ENCODE results near the gene LGALS7. TPM values are rescaled to one million over a fixed set of nuclear protein-coding genes. Genes with fewer than 3 reads are reported as not detected.

The LGALS7 gene
- polyA plus RNA-seq, 2 donors = 405 to 2,874 TPM

DNA sequence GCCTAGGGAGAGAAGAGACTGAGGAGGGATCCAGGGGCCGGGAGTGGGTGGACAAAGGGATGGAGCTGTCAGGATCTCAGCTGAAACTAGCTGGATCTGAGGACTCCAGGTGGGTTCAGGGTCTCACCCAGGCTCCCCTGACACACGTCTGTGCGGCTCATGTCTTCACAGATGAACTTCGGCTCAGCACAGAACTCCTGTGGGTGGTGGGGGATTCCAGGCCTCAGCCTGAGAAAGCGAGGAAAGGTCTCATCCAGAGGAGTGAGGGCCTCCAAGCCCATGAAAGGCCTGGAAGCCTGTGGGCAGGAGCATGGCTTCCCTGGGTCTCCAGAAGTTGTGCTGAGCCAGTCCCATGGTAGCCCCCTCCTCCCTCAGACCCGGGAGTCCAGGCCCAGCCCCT, 30.4 kb downstream of the LGALS7 start:
- Histone ChIP-seq H3K4me3 (ENCODE audit: low read depth in 1 of 2, low read length in 2 of 2) (no peak overlapping the region), H3K4me1 (ENCODE audit: control insufficient read depth in 2 of 2, insufficient read depth in 2 of 2, low read length in 1 of 2) (peaks cover 0 to 3% of the 10 kb centered on the region in 2 donors), H3K36me3 (ENCODE audit: control insufficient read depth in 2 of 2, insufficient read depth in 2 of 2, low read length in 1 of 2) (no peaks in the 10 kb centered on the region), H3K27ac (ENCODE audit: low read depth in 2 of 2, low read length in 1 of 2) (no peak overlapping the region), H3K27me3 (ENCODE audit: control insufficient read depth in 1 of 2, insufficient read depth in 2 of 2, low read length in 2 of 2) (no peaks in the 10 kb centered on the region), H3K9me3 (ENCODE audit: control insufficient read depth in 2 of 2, insufficient read depth in 1 of 2, low read depth in 1 of 2, low read length in 1 of 2) (no peaks in the 10 kb centered on the region)
- 83 to 90% methylated on average over 6 of the region's 6 CpGs for WGBS, 2 donors

DNA sequence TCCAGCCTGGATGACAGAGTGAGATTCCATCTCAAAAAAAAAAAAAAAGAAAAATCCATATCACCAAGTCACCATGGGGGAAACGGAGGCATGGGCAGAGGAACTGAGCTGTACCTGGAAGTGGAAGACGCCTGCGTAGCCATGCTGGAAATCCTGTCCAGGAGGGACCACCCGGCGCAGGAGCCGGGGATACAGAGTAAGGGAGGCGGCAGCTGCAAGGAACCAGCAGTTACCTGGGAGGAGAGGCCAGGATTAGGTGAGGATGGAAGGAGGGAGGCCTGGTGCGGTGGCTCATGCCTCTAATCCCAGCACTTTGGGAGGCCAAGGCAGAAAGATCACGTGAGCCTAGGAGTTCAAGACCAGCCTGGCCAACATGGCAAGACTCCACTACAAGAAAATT, 31.0 kb downstream of the LGALS7 start:
- Histone ChIP-seq H3K36me3 (ENCODE audit: control insufficient read depth in 2 of 2, insufficient read depth in 2 of 2, low read length in 1 of 2) (no peaks in the 10 kb centered on the region), H3K4me3 (ENCODE audit: low read depth in 1 of 2, low read length in 2 of 2) (no peak overlapping the region), H3K27ac (ENCODE audit: low read depth in 2 of 2, low read length in 1 of 2) (no peak overlapping the region), H3K4me1 (ENCODE audit: control insufficient read depth in 2 of 2, insufficient read depth in 2 of 2, low read length in 1 of 2) (peaks cover 0 to 5% of the 10 kb centered on the region in 2 donors), H3K9me3 (ENCODE audit: control insufficient read depth in 2 of 2, insufficient read depth in 1 of 2, low read depth in 1 of 2, low read length in 1 of 2) (no peaks in the 10 kb centered on the region), H3K27me3 (ENCODE audit: control insufficient read depth in 1 of 2, insufficient read depth in 2 of 2, low read length in 2 of 2) (no peaks in the 10 kb centered on the region)
- WGBS, 2 donors = 94 to 97% methylated on average over 9 of the region's 9 CpGs

GRCh38 chr19:38741670-38742069, 31.6 kb downstream of the LGALS7 start:
- 95% methylated on average over 15 of the region's 15 CpGs for WGBS, 2 donors
- Histone ChIP-seq H3K27me3 (ENCODE audit: control insufficient read depth in 1 of 2, insufficient read depth in 2 of 2, low read length in 2 of 2) (no peaks in the 10 kb centered on the region), H3K4me3 (ENCODE audit: low read depth in 1 of 2, low read length in 2 of 2) (no peak overlapping the region), H3K36me3 (ENCODE audit: control insufficient read depth in 2 of 2, insufficient read depth in 2 of 2, low read length in 1 of 2) (no peaks in the 10 kb centered on the region), H3K27ac (ENCODE audit: low read depth in 2 of 2, low read length in 1 of 2) (no peak overlapping the region), H3K4me1 (ENCODE audit: control insufficient read depth in 2 of 2, insufficient read depth in 2 of 2, low read length in 1 of 2) (peaks cover 0 to 6% of the 10 kb centered on the region in 2 donors), H3K9me3 (ENCODE audit: control insufficient read depth in 2 of 2, insufficient read depth in 1 of 2, low read depth in 1 of 2, low read length in 1 of 2) (no peaks in the 10 kb centered on the region)

- H3K36me3 ChIP-seq (ENCODE audit: control insufficient read depth in 2 of 2, insufficient read depth in 2 of 2, low read length in 1 of 2) = no peaks in the 10 kb centered on the region
- 93 to 97% methylated on average over 2 of the region's 2 CpGs for WGBS, 2 donors
- no peaks in the 10 kb centered on the region for H3K9me3 ChIP-seq (ENCODE audit: control insufficient read depth in 2 of 2, insufficient read depth in 1 of 2, low read depth in 1 of 2, low read length in 1 of 2)
- H3K4me1 ChIP-seq (ENCODE audit: control insufficient read depth in 2 of 2, insufficient read depth in 2 of 2, low read length in 1 of 2) = peaks cover 0 to 8% of the 10 kb centered on the region in 2 donors
- H3K4me3 ChIP-seq (ENCODE audit: low read depth in 1 of 2, low read length in 2 of 2) = no peak overlapping the region
- H3K27me3 ChIP-seq (ENCODE audit: control insufficient read depth in 1 of 2, insufficient read depth in 2 of 2, low read length in 2 of 2) = no peaks in the 10 kb centered on the region
- no peak overlapping the region for H3K27ac ChIP-seq (ENCODE audit: low read depth in 2 of 2, low read length in 1 of 2)
Observed at GRCh38 chr19:38740932-38741331, 32.4 kb downstream of the LGALS7 start.

GRCh38 chr19:38740257-38740592, 33.1 kb downstream of the LGALS7 start:
- Histone ChIP-seq H3K9me3 (ENCODE audit: control insufficient read depth in 2 of 2, insufficient read depth in 1 of 2, low read depth in 1 of 2, low read length in 1 of 2) (no peaks in the 10 kb centered on the region), H3K36me3 (ENCODE audit: control insufficient read depth in 2 of 2, insufficient read depth in 2 of 2, low read length in 1 of 2) (no peaks in the 10 kb centered on the region), H3K27me3 (ENCODE audit: control insufficient read depth in 1 of 2, insufficient read depth in 2 of 2, low read length in 2 of 2) (no peaks in the 10 kb centered on the region), H3K27ac (ENCODE audit: low read depth in 2 of 2, low read length in 1 of 2) (no peak overlapping the region), H3K4me3 (ENCODE audit: low read depth in 1 of 2, low read length in 2 of 2) (no peak overlapping the region), H3K4me1 (ENCODE audit: control insufficient read depth in 2 of 2, insufficient read depth in 2 of 2, low read length in 1 of 2) (peaks cover 0 to 8% of the 10 kb centered on the region in 2 donors)
- 54 to 63% methylated on average over 9 of the region's 9 CpGs for WGBS, 2 donors

- no peak overlapping the region for H3K4me3 ChIP-seq (ENCODE audit: low read depth in 1 of 2, low read length in 2 of 2)
- H3K27me3 ChIP-seq (ENCODE audit: control insufficient read depth in 1 of 2, insufficient read depth in 2 of 2, low read length in 2 of 2) = no peaks in the 10 kb centered on the region
- H3K4me1 ChIP-seq (ENCODE audit: control insufficient read depth in 2 of 2, insufficient read depth in 2 of 2, low read length in 1 of 2) = peaks cover 0 to 8% of the 10 kb centered on the region in 2 donors
- peak overlapping the region in 1 of 2 donors; percentile 48 for H3K27ac ChIP-seq (ENCODE audit: low read depth in 2 of 2, low read length in 1 of 2)
- no peaks in the 10 kb centered on the region for H3K36me3 ChIP-seq (ENCODE audit: control insufficient read depth in 2 of 2, insufficient read depth in 2 of 2, low read length in 1 of 2)
- no peaks in the 10 kb centered on the region for H3K9me3 ChIP-seq (ENCODE audit: control insufficient read depth in 2 of 2, insufficient read depth in 1 of 2, low read depth in 1 of 2, low read length in 1 of 2)
- WGBS, 2 donors = 47 to 57% methylated on average over 16 of the region's 16 CpGs
Observed at GRCh38 chr19:38739440-38740256, 33.7 kb downstream of the LGALS7 start.

DNA sequence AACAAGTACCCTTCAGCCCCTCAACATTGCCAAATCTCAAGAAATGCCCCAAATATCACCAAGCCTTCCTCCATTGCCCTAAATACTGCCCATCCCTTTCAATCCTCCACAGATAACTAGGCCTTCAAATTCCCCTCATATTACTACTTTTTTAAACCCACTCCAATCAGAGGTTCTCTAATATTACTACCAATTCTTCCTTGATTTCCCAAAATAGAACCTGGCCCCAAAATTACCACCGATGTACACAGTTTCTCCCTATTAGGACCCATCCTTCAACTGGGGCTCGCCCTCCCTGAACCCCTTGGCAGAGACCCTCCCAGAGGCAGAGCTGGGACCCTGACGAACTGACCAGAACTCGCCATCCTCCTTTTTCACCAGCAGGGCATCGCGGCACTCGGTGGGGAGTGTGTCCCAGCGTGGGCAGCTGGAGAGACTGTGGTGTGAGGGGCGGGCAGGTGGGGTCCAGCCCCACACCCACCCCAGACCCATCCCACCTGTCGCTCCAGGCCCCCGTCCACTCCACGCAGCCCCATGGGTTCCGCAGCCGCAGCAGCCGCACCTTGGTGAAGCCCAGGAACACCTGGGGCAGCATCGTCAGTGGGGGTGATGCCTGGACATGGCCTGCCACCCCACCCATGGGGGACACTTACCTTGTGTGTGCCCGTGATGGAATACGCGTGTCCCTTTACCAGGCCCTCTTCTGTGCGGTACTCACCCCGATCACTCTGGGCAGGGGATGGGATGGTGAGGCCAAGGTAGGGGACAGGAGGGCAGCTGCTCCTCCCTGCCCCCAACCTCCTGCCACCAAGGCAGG, 35.2 kb downstream of the LGALS7 start:
- Histone ChIP-seq H3K4me1 (ENCODE audit: control insufficient read depth in 2 of 2, insufficient read depth in 2 of 2, low read length in 1 of 2) (peaks cover 0 to 15% of the 10 kb centered on the region in 2 donors), H3K36me3 (ENCODE audit: control insufficient read depth in 2 of 2, insufficient read depth in 2 of 2, low read length in 1 of 2) (no peaks in the 10 kb centered on the region), H3K4me3 (ENCODE audit: low read depth in 1 of 2, low read length in 2 of 2) (no peak overlapping the region), H3K9me3 (ENCODE audit: control insufficient read depth in 2 of 2, insufficient read depth in 1 of 2, low read depth in 1 of 2, low read length in 1 of 2) (no peaks in the 10 kb centered on the region), H3K27me3 (ENCODE audit: control insufficient read depth in 1 of 2, insufficient read depth in 2 of 2, low read length in 2 of 2) (no peaks in the 10 kb centered on the region), H3K27ac (ENCODE audit: low read depth in 2 of 2, low read length in 1 of 2) (no peak overlapping the region)
- 96 to 97% methylated on average over 21 of the region's 21 CpGs for WGBS, 2 donors

DNA sequence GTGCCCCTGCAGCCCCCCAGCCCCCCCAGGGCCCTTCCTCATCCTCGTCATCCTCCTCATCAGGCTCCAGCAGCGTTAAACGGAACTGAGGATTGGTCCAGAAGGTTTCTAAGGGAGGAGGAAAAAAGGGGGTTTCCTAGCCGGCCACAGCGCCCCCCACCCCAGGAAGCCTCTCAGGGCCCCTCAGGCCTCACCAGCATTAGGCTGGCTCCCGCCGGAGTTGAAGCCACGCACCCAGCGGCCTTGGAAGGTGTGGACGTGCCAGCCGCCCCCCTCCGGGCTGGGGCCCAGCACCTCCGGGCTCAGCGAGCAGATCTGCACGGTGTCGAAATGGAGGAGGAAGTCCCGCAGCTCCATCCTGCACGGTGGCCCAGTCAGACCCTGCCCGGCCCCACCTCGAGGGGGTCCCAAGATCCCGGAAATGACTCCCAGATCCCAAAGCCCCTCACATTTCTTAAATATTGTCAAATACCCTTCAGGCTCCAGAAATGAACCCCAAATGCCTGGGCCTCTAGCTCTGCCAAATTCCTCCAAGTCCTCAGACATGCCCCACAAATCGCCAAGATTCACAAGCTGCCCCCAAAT, 35.9 kb downstream of the LGALS7 start:
- WGBS, 2 donors = 33 to 41% methylated on average over 21 to 22 of the region's 22 CpGs
- no peaks in the 10 kb centered on the region for H3K36me3 ChIP-seq (ENCODE audit: control insufficient read depth in 2 of 2, insufficient read depth in 2 of 2, low read length in 1 of 2)
- H3K9me3 ChIP-seq (ENCODE audit: control insufficient read depth in 2 of 2, insufficient read depth in 1 of 2, low read depth in 1 of 2, low read length in 1 of 2) = no peaks in the 10 kb centered on the region
- H3K4me3 ChIP-seq (ENCODE audit: low read depth in 1 of 2, low read length in 2 of 2) = no peak overlapping the region
- H3K27ac ChIP-seq (ENCODE audit: low read depth in 2 of 2, low read length in 1 of 2) = no peak overlapping the region
- no peaks in the 10 kb centered on the region for H3K27me3 ChIP-seq (ENCODE audit: control insufficient read depth in 1 of 2, insufficient read depth in 2 of 2, low read length in 2 of 2)
- peaks cover 0 to 15% of the 10 kb centered on the region in 2 donors for H3K4me1 ChIP-seq (ENCODE audit: control insufficient read depth in 2 of 2, insufficient read depth in 2 of 2, low read length in 1 of 2)

DNA sequence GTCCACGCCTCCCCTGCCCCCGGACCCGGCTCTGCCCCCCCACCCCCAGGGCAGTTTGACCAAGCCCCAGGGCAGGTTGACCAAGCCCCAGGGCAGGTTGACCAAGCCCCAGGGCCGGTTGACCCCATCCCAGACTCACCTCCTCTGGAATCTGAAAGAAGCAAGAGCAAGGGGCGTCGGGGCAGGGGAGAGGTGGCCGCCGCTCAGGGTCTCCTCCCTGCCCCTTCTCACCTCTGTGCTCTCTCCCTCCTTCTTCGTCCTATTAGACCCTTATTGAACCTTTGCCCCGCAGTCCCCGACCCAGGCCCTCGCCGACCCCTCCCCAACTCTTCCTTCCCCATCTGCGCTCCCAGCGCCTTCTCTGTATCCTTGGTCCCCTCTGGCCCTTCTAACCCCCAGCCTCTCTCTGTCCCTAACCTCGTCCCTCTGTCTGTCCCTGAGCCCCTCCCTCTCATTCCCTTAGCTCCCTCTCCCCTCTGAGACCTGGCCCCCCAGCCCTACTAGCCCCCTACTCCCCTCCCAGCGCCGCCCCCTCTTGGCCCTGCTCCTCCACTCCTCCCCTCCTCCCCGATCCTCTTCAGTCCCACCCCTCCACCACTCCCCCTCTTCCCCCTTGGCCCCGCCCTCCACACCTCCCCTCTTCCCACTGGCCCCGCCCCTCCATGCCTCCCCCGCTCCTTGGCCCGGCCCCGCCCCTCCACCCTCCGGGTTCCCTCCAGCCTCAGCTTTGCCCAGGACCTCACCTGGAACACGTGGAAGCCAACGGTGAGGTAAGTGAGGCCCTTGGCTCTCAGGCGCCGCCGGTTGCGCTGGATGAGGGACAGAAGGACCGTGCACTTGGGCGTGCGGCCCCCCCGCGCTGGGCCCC, 36.7 kb downstream of the LGALS7 start:
- H3K27ac ChIP-seq (ENCODE audit: low read depth in 2 of 2, low read length in 1 of 2) = peak overlapping the region; percentile 35 to 80
- WGBS, 2 donors = 7 to 13% methylated on average over 34 to 36 of the region's 36 CpGs
- H3K27me3 ChIP-seq (ENCODE audit: control insufficient read depth in 1 of 2, insufficient read depth in 2 of 2, low read length in 2 of 2) = no peaks in the 10 kb centered on the region
- peak overlapping the region; percentile 27 to 37 for H3K4me3 ChIP-seq (ENCODE audit: low read depth in 1 of 2, low read length in 2 of 2)
- H3K4me1 ChIP-seq (ENCODE audit: control insufficient read depth in 2 of 2, insufficient read depth in 2 of 2, low read length in 1 of 2) = peaks cover 2 to 17% of the 10 kb centered on the region in 2 donors
- H3K9me3 ChIP-seq (ENCODE audit: control insufficient read depth in 2 of 2, insufficient read depth in 1 of 2, low read depth in 1 of 2, low read length in 1 of 2) = no peaks in the 10 kb centered on the region
- peaks cover 0 to 6% of the 10 kb centered on the region in 2 donors for H3K36me3 ChIP-seq (ENCODE audit: control insufficient read depth in 2 of 2, insufficient read depth in 2 of 2, low read length in 1 of 2)
